Adrenal gland (tissue), 12 donors: Measurements from ENCODE around the gene PURA. TPM values are rescaled to one million over a fixed set of nuclear protein-coding genes. Genes with fewer than 3 reads are reported as not detected.

Experiments used
- DNase-seq, 7 donors: peaks; one replicate each; pipeline ENCODE4 v3.0.0-alpha.2; 2019 to 2020
- H3K27ac ChIP-seq, 5 donors: fragments of 200-600 bp; sonication (generic) in 4 of 5; 1 replicate in 3 of 5; 2 replicates in 2 of 5; pipeline versions ENCODE4 v1.5.1 to v1.8.0; 2016 to 2020; ENCODE audit warnings: mild to moderate bottlenecking in 1 of 5
- H3K27me3 ChIP-seq: fragments of 200-600 bp; 2 replicates; pipeline ENCODE4 v1.8.0; 2021
- H3K36me3 ChIP-seq, 2 donors: fragments of 200-600 bp; replicated peaks in 1 of 2; 1 replicate in 1 of 2; 2 replicates in 1 of 2; pipeline versions ENCODE4 v1.5.1 to v1.8.0; 2018 to 2022
- H3K4me1 ChIP-seq, 2 donors: fragments of 200-600 bp; replicated peaks in 1 of 2; 1 replicate in 1 of 2; 2 replicates in 1 of 2; pipeline versions ENCODE4 v1.5.1 to v1.8.0; 2018 to 2021
- H3K4me3 ChIP-seq, 4 donors: fragments of 200-600 bp; sonication (generic) in 3 of 4; one replicate each; pipeline ENCODE4 v1.5.1; 2016 to 2018
- H3K9me3 ChIP-seq, 3 donors: fragments of 200-600 bp; sonication (generic) in 1 of 3; replicated peaks in 1 of 3; 1 replicate in 2 of 3; 2 replicates in 1 of 3; pipeline versions ENCODE4 v1.5.1 to v1.8.0; 2016 to 2021
- CTCF ChIP-seq, 6 experiments: fragments of 450-650 bp in 4 of 6; fragments of 200-600 bp in 2 of 6; sonication (generic) in 1 of 6; IDR thresholded peaks; 1 replicate in 5 of 6; 2 replicates in 1 of 6; pipeline versions ENCODE4 v1.5.1 to v1.8.0; 2016 to 2021; ENCODE audit warnings: antibody characterized with exemption in 6 of 6, mild to moderate bottlenecking in 2 of 6, moderate library complexity in 1 of 6
- POLR2A ChIP-seq, 2 donors: fragments of 450-650 bp; IDR thresholded peaks; one replicate each; pipeline ENCODE4 v1.6.1; 2017; ENCODE audit warnings: antibody characterized with exemption in 2 of 2, mild to moderate bottlenecking in 2 of 2, moderate library complexity in 1 of 2
- WGBS, 4 donors: extraction: QIAGEN DNeasy Blood & Tissue Kit in 2 of 4; methylation state at CpG; one replicate each; pipeline versions ENCODE4 v1.1.5 to v1.1.7; 2013 to 2017; 5-methylcytosine and 5-hydroxymethylcytosine counted together
- intact Hi-C, 2 donors: fragments of 100-400 bp; cut with DNase I; formaldehyde crosslinking; loops; one replicate each; pipeline versions ENCODE4 v1.14.1 to v1.15.0; 2022 to 2023
- polyA plus RNA-seq, 3 donors: library from polyadenylated mRNA; stranded (reverse); fragments of 200-250 nt in 2 of 3; fragments of 350-450 nt in 1 of 3; fragmentation: Illumina TruSeq in 1 of 3; extraction: RNeasy Lipid Tissue Mini Kit (QIAGEN cat#74804) in 1 of 3; gene quantifications; one replicate each; pipeline ENCODE4 v1.2.3, GENCODE V29; 2013 to 2014
- total RNA-seq, 9 donors: library from RNA; depleted of rRNA in 4 of 9; stranded (reverse); fragments of >200 nt in 4 of 9; fragments of 120-200 nt in 1 of 9; fragmentation: NEBNext Ultra II Directional in 1 of 9; extraction: Animal tissue kit (Norgen Biotek cat#: 25700) in 1 of 9; gene quantifications; one replicate each; pipeline versions ENCODE4 v1.1.0 to v1.2.4, GENCODE V29; 2013 to 2023
- donor health status: healthy with polysubstance abuse.
- donor health status: Bipolar disorder and iron deficiency.
- donor health status: DM: yes; HTN: yes; CAD: no.
- donor health status: DM: no; HTN: no; CAD: no.
- donor health status: DM: no; HTN: no; CAD: no.
- donor health status: DM: yes; HTN: yes; CAD: no.

PURA gene
- total and polyA plus RNA-seq, 12 donors, result 4.9 to 37.0 (median 21.7) TPM

- WGBS, 4 donors, result 56 to 72% (median 68%) methylated on average over 3 of the region's 3 CpGs
- intact Hi-C loops, result no loop called here
- Histone ChIP-seq H3K4me1 (peaks cover 26 to 54% of the 10 kb centered on the region in 2 donors), H3K4me3 (no peak overlapping the region), H3K36me3 (no peaks in the 10 kb centered on the region), H3K27ac (no peak overlapping the region), H3K27me3 (no peaks in the 10 kb centered on the region), H3K9me3 (no peaks in the 10 kb centered on the region)
- no peak for DNase-seq
- TF ChIP-seq POLR2A (IDR thresholded peaks at IDR 0.05), result no peak
These were observed 3.6 kb downstream of the PURA start for GRCh38 chr5:140117523-140117922.

GRCh38 chr5:140118302-140118936 is 4.5 kb downstream of the PURA start:
- peak in 1 of 6 experiments; percentile 8 for TF ChIP-seq CTCF (IDR thresholded peaks at IDR 0.05)
- no peak for TF ChIP-seq POLR2A (IDR thresholded peaks at IDR 0.05)
- 61 to 67% (median 64%) methylated on average over 3 of the region's 3 CpGs for WGBS, 4 donors
- Histone ChIP-seq H3K4me1 (peaks cover 27 to 54% of the 10 kb centered on the region in 2 donors), H3K27me3 (no peaks in the 10 kb centered on the region), H3K27ac (peak overlapping the region in 1 of 5 donors; percentile 17), H3K4me3 (no peak overlapping the region), H3K36me3 (no peaks in the 10 kb centered on the region), H3K9me3 (no peaks in the 10 kb centered on the region)
- intact Hi-C loops, result no loop called here
- DNase-seq, result no peak

- 94 to 98% (median 96%) methylated on average over 4 of the region's 4 CpGs for WGBS, 4 donors
- Histone ChIP-seq H3K4me3 (no peak within 1 kb of the TSS), H3K4me1 (peaks cover 15 to 17% of the 10 kb centered on the region in 2 donors), H3K36me3 (no peaks in the 10 kb centered on the region), H3K27ac (no peak within 1 kb of the TSS), H3K27me3 (no peaks in the 10 kb centered on the region), H3K9me3 (no peaks in the 10 kb centered on the region)
- intact Hi-C loops, result no loop called here
- DNase-seq, result no peak
- TF ChIP-seq CTCF (IDR thresholded peaks at IDR 0.05) (no peak), POLR2A (IDR thresholded peaks at IDR 0.05) (no peak)
These were observed 11.7 kb downstream of the PURA start, which contains the start of gene IGIP for GRCh38 chr5:140125637-140126036. Gene IGIP (plus strand): TSS chr5:140125937. CDS start chr5:140128477, 2,540 bp downstream.

- DNase-seq, result no peak
- Histone ChIP-seq H3K36me3 (no peaks in the 10 kb centered on the region), H3K27ac (no peak overlapping the region), H3K4me3 (no peak overlapping the region), H3K27me3 (no peaks in the 10 kb centered on the region), H3K4me1 (peaks cover 15 to 19% of the 10 kb centered on the region in 2 donors), H3K9me3 (no peaks in the 10 kb centered on the region)
- 88 to 91% (median 89%) methylated on average over 6 of the region's 6 CpGs for WGBS, 4 donors
- intact Hi-C loops, result no loop called here
- TF ChIP-seq CTCF (IDR thresholded peaks at IDR 0.05), result no peak
- no peak for TF ChIP-seq POLR2A (IDR thresholded peaks at IDR 0.05)
These were observed 12.6 kb downstream of the PURA start for GRCh38 chr5:140126315-140127012.
